Uterus (tissue), 2 donors: ENCODE measurements around the gene NOP9.

Experiments used
- CTCF ChIP-seq, 4 experiments: fragments of 200-600 bp in 2 of 4; fragments of 450-650 bp in 2 of 4; sonication (generic) in 2 of 4; IDR thresholded peaks; one replicate each; pipeline ENCODE4 v1.5.1; 2016 to 2019; ENCODE audit warnings: antibody characterized with exemption in 4 of 4, mild to moderate bottlenecking in 2 of 4, moderate library complexity in 1 of 4
- POLR2A ChIP-seq, 2 donors: fragments of 450-650 bp; IDR thresholded peaks; one replicate each; pipeline ENCODE4 v1.6.1; 2016; ENCODE audit warnings: antibody characterized with exemption in 2 of 2, mild to moderate bottlenecking in 1 of 2, moderate library complexity in 1 of 2

DNA sequence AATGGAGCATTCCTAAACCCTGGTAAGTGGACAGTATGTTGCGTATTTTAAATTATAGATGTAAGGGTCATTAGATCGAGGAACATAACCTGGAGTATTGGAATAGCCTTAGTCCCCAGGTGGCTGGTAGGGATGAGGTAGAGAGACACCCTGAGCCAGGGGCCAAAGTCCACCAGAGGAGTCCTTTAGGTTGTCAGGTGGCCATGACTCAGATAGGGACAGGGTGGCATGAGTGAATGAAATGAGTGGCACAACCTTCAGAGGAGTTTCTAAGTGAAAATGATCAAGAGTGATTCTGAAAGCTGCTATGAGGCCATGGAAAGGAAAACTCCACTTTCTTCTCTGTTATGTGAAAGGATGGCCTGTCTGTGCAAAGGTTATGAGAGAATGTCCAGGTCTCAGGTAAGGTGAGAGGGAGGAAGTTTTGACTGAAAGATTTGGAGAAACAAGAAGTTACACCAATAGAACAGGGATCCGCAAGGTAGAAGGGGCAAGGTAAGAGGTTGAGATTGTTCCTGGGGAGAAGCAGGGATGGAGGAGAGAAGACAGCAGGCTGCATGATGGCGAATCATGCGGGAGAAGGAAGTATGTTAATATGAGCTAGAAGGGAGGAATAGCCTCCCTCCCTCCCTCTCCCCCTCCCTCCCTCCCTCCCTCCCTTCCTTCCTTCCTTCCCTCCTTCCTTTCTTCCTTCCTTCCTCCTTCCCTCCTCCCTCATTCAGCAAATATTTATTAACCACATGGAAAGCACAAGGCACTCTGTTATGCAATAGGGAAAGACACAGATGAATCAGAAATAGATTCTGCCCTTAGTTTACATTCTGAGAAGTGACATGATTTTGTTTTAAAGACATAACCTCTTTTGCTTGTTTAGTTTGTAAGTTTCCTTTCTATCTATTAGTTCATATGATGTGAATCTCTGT is 54.2 kb downstream of the NOP9 start:
- TF ChIP-seq CTCF (IDR thresholded peaks at IDR 0.05), result no peak
- TF ChIP-seq POLR2A (IDR thresholded peaks at IDR 0.05), result no peak
